Omental fat pad (tissue), 4 donors: ENCODE results near the gene STAT4. TPM values are rescaled to one million over a fixed set of nuclear protein-coding genes. Genes with fewer than 3 reads are reported as not detected.

ENCODE experiments used
- ATAC-seq: fragments of 150-250 bp; one replicate; pipeline ENCODE4 v1.9.1; 2016; ENCODE audit warnings: mild to moderate bottlenecking, moderate library complexity; ENCODE audit not compliant: low FRiP score
- DNase-seq: peaks from one replicate; pipeline ENCODE4 v3.0.0-alpha.2; 2019; ENCODE audit warnings: low spot score
- CTCF ChIP-seq, 3 donors: fragments of 450-650 bp; IDR thresholded peaks; one replicate each; pipeline ENCODE4 v1.5.1; 2016 to 2017; ENCODE audit warnings: antibody characterized with exemption in 3 of 3, mild to moderate bottlenecking in 3 of 3, moderate library complexity in 2 of 3
- small RNA-seq: library from RNA; depleted of rRNA; stranded (forward); fragments of <200 nt; gene quantifications from one replicate; pipeline ENCODE3, GENCODE V24; 2016
- total RNA-seq, 4 donors: library from RNA; depleted of rRNA; stranded (reverse); fragments of >200 nt; gene quantifications; one replicate each; pipeline ENCODE4 v1.1.0, GENCODE V29; 2016

The STAT4 gene
- total RNA-seq, 4 donors from 2014 or later: 4.6 to 29.4 (median 10.5) TPM

DNA sequence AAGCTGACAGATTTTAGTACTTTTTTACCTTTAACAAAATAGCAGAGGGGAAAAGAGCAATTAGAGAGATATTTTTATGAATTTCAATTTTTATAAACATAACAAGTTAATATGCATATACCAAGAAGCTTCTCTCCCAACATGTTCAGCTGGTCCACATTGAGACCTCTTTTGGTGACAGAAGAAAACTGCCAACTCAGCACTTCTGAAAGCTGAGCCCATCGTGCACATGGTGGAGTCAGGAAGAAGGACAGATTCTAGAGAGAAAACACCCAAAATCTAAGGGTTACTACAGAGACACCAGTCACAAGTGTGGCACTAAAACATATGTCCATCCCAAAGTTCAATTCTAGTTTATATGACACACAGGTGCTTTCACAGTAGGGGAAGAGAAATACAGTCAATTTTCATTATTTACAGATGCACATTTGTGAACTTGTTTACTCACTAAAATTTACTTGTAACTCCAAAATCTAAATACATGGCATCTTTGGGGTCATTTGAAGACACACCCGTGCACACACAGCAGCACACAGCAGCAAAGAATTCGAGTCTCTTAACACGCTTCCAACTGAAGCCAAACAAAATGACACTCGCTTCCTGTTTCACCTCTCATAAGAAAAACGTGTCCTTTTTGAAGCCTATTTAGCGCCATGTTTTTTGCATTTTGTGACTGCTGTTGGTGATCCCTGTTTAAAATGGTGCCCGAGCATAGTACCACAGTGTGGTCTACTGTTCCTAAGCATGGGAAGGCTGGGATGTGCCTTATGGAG is 168.3 kb downstream of the STAT4 start:
- TF ChIP-seq CTCF (IDR thresholded peaks at IDR 0.05): no peak
- no peak for ATAC-seq
- DNase-seq: no peak

GRCh38 chr2:190981733-190982132 is 169.1 kb downstream of the STAT4 start:
- no peak for ATAC-seq
- TF ChIP-seq CTCF (IDR thresholded peaks at IDR 0.05): no peak
- DNase-seq: no peak

GRCh38 chr2:190981333-190981732 is 169.5 kb downstream of the STAT4 start:
- no peak for ATAC-seq

GRCh38 chr2:190980630-190981209 is 170.1 kb downstream of the STAT4 start:
- no peak for DNase-seq
- ATAC-seq: no peak
- no peak for TF ChIP-seq CTCF (IDR thresholded peaks at IDR 0.05)

More at GRCh38 chr2:190981333-190981732, 169.5 kb downstream of the STAT4 start:
- DNase-seq: no peak
- TF ChIP-seq CTCF (IDR thresholded peaks at IDR 0.05): no peak

DNA sequence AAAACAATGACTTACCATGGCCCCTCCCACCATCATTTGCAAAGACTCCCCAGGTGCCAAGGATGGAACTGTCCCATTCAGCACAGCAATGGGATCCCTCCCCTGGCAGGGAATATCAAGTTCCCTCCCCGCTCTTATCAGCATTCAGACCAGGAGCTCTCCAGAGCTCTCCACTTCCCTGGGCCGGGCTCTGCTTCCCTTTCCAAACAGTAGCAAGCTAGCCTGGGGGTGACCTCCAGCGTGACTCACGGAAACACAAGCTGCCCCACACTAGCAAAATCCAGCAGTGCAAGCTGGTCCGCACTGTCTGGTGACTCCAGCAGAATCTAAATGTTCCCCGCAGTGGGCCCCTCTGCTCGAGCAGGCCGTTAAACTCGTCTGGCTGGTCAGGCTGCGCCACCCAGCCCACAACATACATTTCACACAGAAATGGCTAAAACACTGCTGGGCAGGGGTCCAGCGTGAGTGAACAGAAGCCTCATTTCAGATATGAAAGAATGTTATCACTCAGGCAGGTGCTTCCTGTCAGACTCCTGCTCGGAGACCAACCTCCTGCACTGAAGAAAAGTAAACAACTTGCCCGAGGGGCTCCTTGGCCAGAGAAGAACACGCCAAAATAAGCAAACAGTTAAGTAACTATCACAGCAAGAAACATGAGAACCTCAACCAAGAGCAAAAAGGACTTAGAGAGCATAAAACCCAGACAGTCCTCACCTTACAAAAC is 170.7 kb downstream of the STAT4 start:
- DNase-seq: no peak
- TF ChIP-seq CTCF (IDR thresholded peaks at IDR 0.05): no peak
- peak; percentile 45 for ATAC-seq

Small RNAs within 50 kb of the gene (small RNA-seq; reads per million reads assigned to genes)
- gene RNU6-959P: not detected

Other genes starting within 250 kb of the STAT4 start
- 100 to 1,000 TPM in 2 of 4 donors, 10 to 100 TPM in 2; 63.5 to 161 (median 95.1) TPM for gene STAT1, start 136.8 kb downstream of the STAT4 start, total RNA-seq
- 100 to 1,000 TPM in 1 of 4 donors, 10 to 100 TPM in 3; 37.7 to 118 (median 59.8) TPM for gene MYO1B, start 94.4 kb upstream of the STAT4 start, total RNA-seq